HepG2 (cell line): ENCODE measurements around the gene TEX55. TPM values are rescaled to one million over a fixed set of nuclear protein-coding genes. Genes with fewer than 3 reads are reported as not detected.

Source experiments
- ATAC-seq: fragments of 200-7000 bp; cut with Tn5 transposase; 3 replicates; pipeline ENCODE4 v1.9.1; 2020; ENCODE audit warnings: mild to moderate bottlenecking, moderate library complexity
- BruUV-seq: library from RNA; stranded (reverse); fragments of 400-500 nt; replicated peaks from 2 replicates; lab custom pipeline; 2021; lab: Mats Ljungman, UMichigan
- CTCF ChIA-PET: fragments of 300-600 bp; formaldehyde crosslinking; extraction: SDS; loops from one replicate; lab custom pipeline; 2021; ENCODE audit warnings: low total read pairs, inconsistent platforms, low intra/inter-chr PET ratio; lab: Yijun Ruan, JAX
- POLR2A ChIA-PET: fragments of 350-600 bp; sonication (Branson Sonifier 250); formaldehyde crosslinking; loops from one replicate; lab custom pipeline; 2020; ENCODE audit warnings: antibody characterized with exemption, inconsistent platforms; lab: Yijun Ruan, JAX
- DNase-seq: peaks from one replicate; pipeline ENCODE4 v3.0.0-alpha.2; 2015; ENCODE audit warnings: low spot score
- FAIRE-seq: peaks from 3 replicates; lab custom pipeline; 2011; peaks lifted over from hg19 to GRCh38; lab: Jason Lieb, UNC
- H2AFZ ChIP-seq: one replicate; pipeline ENCODE4 v1.6.1; 2011; ENCODE audit warnings: low read length, inconsistent platforms
- H3K27ac ChIP-seq: fragments of 300-600 bp; 3 replicates; pipeline ENCODE4 v1.8.0; 2011; ENCODE audit warnings: mixed run types, mild to moderate bottlenecking, mixed read lengths, low read length, inconsistent platforms; ENCODE audit not compliant: insufficient read depth; ENCODE audit errors: extremely low read length
- H3K27me3 ChIP-seq, 2 experiments: fragments of 200-600 bp in 1 of 2; 2 replicates in 1 of 2; 3 replicates in 1 of 2; pipeline versions ENCODE4 v1.6.0 to v1.8.0; 2011; ENCODE audit warnings: low read length in 2 of 2, mild to moderate bottlenecking in 2 of 2, moderate library complexity in 2 of 2, inconsistent platforms in 1 of 2; ENCODE audit not compliant: insufficient read depth in 2 of 2, control insufficient read depth in 1 of 2
- H3K36me3 ChIP-seq, 2 experiments: fragments of 200-600 bp in 1 of 2; replicated peaks in 1 of 2; 2 replicates in 1 of 2; 3 replicates in 1 of 2; pipeline versions ENCODE4 v1.5.1 to v1.8.0; 2011; ENCODE audit warnings: low read length in 2 of 2, inconsistent platforms in 1 of 2; ENCODE audit not compliant: insufficient read depth in 2 of 2, control insufficient read depth in 1 of 2
- H3K4me1 ChIP-seq: 2 replicates; pipeline ENCODE4 v1.5.1; 2012; ENCODE audit warnings: low read length, inconsistent platforms; ENCODE audit not compliant: insufficient read depth
- H3K4me2 ChIP-seq: 2 replicates; pipeline ENCODE4 v1.6.0; 2011; ENCODE audit warnings: low read depth, low read length, inconsistent platforms
- H3K4me3 ChIP-seq, 3 experiments: fragments of 200-600 bp in 1 of 3; sonication (generic), shearing (Covaris generic) in 1 of 3; replicated peaks in 1 of 3; 2 replicates each; pipeline ENCODE4 v1.5.1; 2011 to 2016; ENCODE audit warnings: low read length in 3 of 3, inconsistent platforms in 2 of 3, low read depth in 2 of 3, mild to moderate bottlenecking in 2 of 3, control low read depth in 1 of 3, mixed read lengths in 1 of 3; ENCODE audit not compliant: insufficient read depth in 1 of 3
- H3K79me2 ChIP-seq: one replicate; pipeline ENCODE4 v1.6.1; 2011; ENCODE audit warnings: low read length, inconsistent platforms; ENCODE audit not compliant: insufficient read depth
- H3K9ac ChIP-seq: 2 replicates; pipeline ENCODE4 v1.6.0; 2011; ENCODE audit warnings: mild to moderate bottlenecking, low read depth, low read length, inconsistent platforms; ENCODE audit not compliant: insufficient read depth
- H3K9me3 ChIP-seq: 2 replicates; pipeline ENCODE4 v1.5.1; 2012; ENCODE audit warnings: mild to moderate bottlenecking, low read length
- H4K20me1 ChIP-seq: 2 replicates; pipeline ENCODE4 v1.6.0; 2011; ENCODE audit warnings: inconsistent platforms, mild to moderate bottlenecking, low read length, moderate library complexity; ENCODE audit not compliant: insufficient read depth
- ARID2 ChIP-seq: sonication (generic); formaldehyde crosslinking; IDR thresholded peaks from 2 replicates; pipeline ENCODE4 v1.8.1; 2022; ENCODE audit warnings: mild to moderate bottlenecking, missing genetic modification reagents, borderline replicate concordance
- CERS6 ChIP-seq: sonication (generic); formaldehyde crosslinking; IDR thresholded peaks from 2 replicates; pipeline ENCODE4 v1.5.0; 2020; ENCODE audit warnings: missing genetic modification reagents
- FOXA3 ChIP-seq: IDR thresholded peaks from 2 replicates; pipeline ENCODE4 v1.6.1; 2016; ENCODE audit warnings: missing genetic modification reagents, missing compliant biosample characterization
- FOXC1 ChIP-seq: sonication (generic); formaldehyde crosslinking; IDR thresholded peaks from 2 replicates; pipeline ENCODE4 v1.8.0; 2022; ENCODE audit warnings: mild to moderate bottlenecking, missing genetic modification reagents, borderline replicate concordance
- GABPA ChIP-seq, 2 experiments: IDR thresholded peaks; 2 replicates each; pipeline ENCODE4 v1.6.1; 2011 to 2016; ENCODE audit warnings: low read depth in 2 of 2, low read length in 1 of 2, missing biosample characterization in 1 of 2, missing genetic modification characterization in 1 of 2
- HOXA7 ChIP-seq: sonication (generic); formaldehyde crosslinking; IDR thresholded peaks from 2 replicates; pipeline ENCODE4 v1.8.1; 2022; ENCODE audit warnings: mild to moderate bottlenecking, missing genetic modification reagents, moderate library complexity
- MTF1 ChIP-seq: sonication (generic); formaldehyde crosslinking; IDR thresholded peaks from 2 replicates; pipeline ENCODE4 v1.5.0; 2020; ENCODE audit warnings: missing genetic modification reagents
- NFRKB ChIP-seq: fragments of 450-650 bp; IDR thresholded peaks from 2 replicates; pipeline ENCODE4 v1.6.1; 2017
- PRPF4 ChIP-seq: fragments of 200-400 bp; formaldehyde crosslinking; IDR thresholded peaks from 2 replicates; pipeline ENCODE4 v1.6.1; 2016; ENCODE audit warnings: low read length, low read depth; ENCODE audit not compliant: poor library complexity, severe bottlenecking
- SIN3A ChIP-seq: IDR thresholded peaks from 2 replicates; pipeline ENCODE4 v1.6.1; 2011; ENCODE audit warnings: low read depth, mild to moderate bottlenecking, control low read depth, low read length, borderline replicate concordance
- YY1 ChIP-seq: IDR thresholded peaks from 2 replicates; pipeline ENCODE4 v1.6.1; 2011; ENCODE audit warnings: low read length, low read depth, moderate library complexity, mild to moderate bottlenecking; ENCODE audit not compliant: insufficient read depth, insufficient replicate concordance
- ZNF318 ChIP-seq: sonication (generic); formaldehyde crosslinking; IDR thresholded peaks from 2 replicates; pipeline ENCODE4 v1.4.0; 2020; ENCODE audit warnings: mild to moderate bottlenecking, missing genetic modification reagents
- ZNF510 ChIP-seq: sonication (generic); formaldehyde crosslinking; IDR thresholded peaks from 2 replicates; pipeline ENCODE4 v1.4.0; 2020; ENCODE audit warnings: low read depth, mild to moderate bottlenecking, missing genetic modification reagents
- ZNF784 ChIP-seq: sonication (generic); formaldehyde crosslinking; IDR thresholded peaks from 2 replicates; pipeline ENCODE4 v1.5.1; 2020; ENCODE audit warnings: missing genetic modification reagents, mild to moderate bottlenecking, borderline replicate concordance
- WGBS: methylation state at CpG from one replicate; pipeline ENCODE4 v1.1.6; 2017; ENCODE audit warnings: low lambda C conversion rate; 5-methylcytosine and 5-hydroxymethylcytosine counted together
- in situ Hi-C: cut with HindIII; loops from 2 replicates; pipeline ENCODE4 v1.10.0; 2017; ENCODE audit warnings: low pct_unique_long_range_greater_than_20kb; ENCODE audit not compliant: extremely low pct_ligation_motif_present
- intact Hi-C: fragments of 100-400 bp; cut with micrococcal nuclease; formaldehyde crosslinking; loops from one replicate; pipeline ENCODE4 v1.10.0; 2022; ENCODE audit not compliant: unreplicated experiment
- polyA plus RNA-seq, 8 experiments: library from polyadenylated mRNA; depleted of rRNA in 3 of 8; stranded (reverse) in 7 of 8; unstranded in 1 of 8; fragments of >200 nt; fragmentation: Illumina TruSeq in 4 of 8; extraction: Trizol in 4 of 8; gene quantifications; 2 replicates each; pipeline versions ENCODE4 v1.2.1 to v1.2.3, GENCODE V29; 2011 to 2016; ENCODE audit warnings: low read depth in 4 of 8, missing spikeins in 1 of 8, mixed read lengths in 1 of 8; ENCODE audit not compliant: insufficient read depth in 1 of 8
- total RNA-seq, 5 experiments: library from RNA; depleted of rRNA; stranded (reverse); fragments of >200 nt; fragmentation: Illumina TruSeq; extraction: Trizol; gene quantifications; 2 replicates each; pipeline ENCODE4 v1.2.3, GENCODE V29; 2016; ENCODE audit warnings: low read depth in 1 of 5

TEX55 gene
- total and polyA plus RNA-seq, 2 of the 13 experiments (the other 11 are each of a cell fraction or from before 2014, with no cell fraction given): not detected

- Histone ChIP-seq H2AFZ (no peak overlapping the region), H3K9me3 (peaks cover under 1% of the 10 kb centered on the region; the same call in 1 of the 2 replicates), H3K9ac (no peak overlapping the region), H3K27ac (no peak overlapping the region), H3K27me3 (no peaks in the 10 kb centered on the region), H3K4me1 (no peaks in the 10 kb centered on the region), H3K4me2 (no peak overlapping the region), H3K4me3 (no peak overlapping the region), H3K79me2 (no peaks in the 10 kb centered on the region), H3K36me3 (no peaks in the 10 kb centered on the region), H4K20me1 (no peaks in the 10 kb centered on the region)
- ATAC-seq (no peak), FAIRE-seq (no peak), DNase-seq (no peak)
- in situ Hi-C loops: loop anchor here (5.0 to 25.0 kb wide), 2 partner anchors 99 to 539 kb away; partner anchors contain the start of gene COX17
- CTCF ChIA-PET: no interaction called here
- POLR2A ChIA-PET: interaction anchor here (1.0 kb wide), 1 partner anchor 92 kb away, joined by 3 read pairs; the partner anchor contains the start of gene B4GALT4
- intact Hi-C loops: no loop called here
- no TSS peak for BruUV-seq
- 27% methylated on average over 2 of the region's 2 CpGs for WGBS
- TF ChIP-seq FOXC1 (CRISPR knock-in tag) (no peak), ZNF318 (CRISPR knock-in tag) (no peak), HOXA7 (no peak), PRPF4 (no peak), NFRKB (no peak), SIN3A (no peak), CERS6 (CRISPR knock-in tag) (no peak), ZNF510 (CRISPR knock-in tag) (no peak), MTF1 (CRISPR knock-in tag) (no peak), ARID2 (CRISPR knock-in tag) (no peak), GABPA (IDR thresholded peaks at IDR 0.05; ENCODE audit: low read depth, low read length) (no peak), GABPA (CRISPR knock-in tag; IDR thresholded peaks at IDR 0.05; ENCODE audit: low read depth) (no peak), ZNF784 (CRISPR knock-in tag) (no peak), YY1 (no peak), FOXA3 (CRISPR knock-in tag) (no peak)
Measured at GRCh38 chr3:119148493-119149180, 2.7 kb downstream of the TEX55 start.
